Measurements from ENCODE around the gene FAM181A.

The FAM181A gene

GRCh38 chr14:93946104-93946503 is 19.0 kb downstream of the FAM181A start:
- no peak overlapping the region for H3K27ac ChIP-seq (replicated peaks)

GRCh38 chr14:93946541-93947090 is 19.5 kb downstream of the FAM181A start:
- no peak for DNase-seq (ENCODE audit: low read depth in 1 of 2, low spot score in 1 of 2)
- Histone ChIP-seq H3K27me3 (ENCODE audit: insufficient read depth, poor library complexity, severe bottlenecking) (no peaks in the 10 kb centered on the region), H3K4me3 (replicated peaks; ENCODE audit: insufficient read depth, low read length) (no peak overlapping the region), H3K27ac (replicated peaks) (no peak overlapping the region)
- TF ChIP-seq GABPA (IDR thresholded peaks at IDR 0.05; ENCODE audit: low read depth), result no peak
- TF ChIP-seq REST (IDR thresholded peaks at IDR 0.05; ENCODE audit: insufficient replicate concordance, low read depth), result no peak
- TF ChIP-seq, protein P1, sequence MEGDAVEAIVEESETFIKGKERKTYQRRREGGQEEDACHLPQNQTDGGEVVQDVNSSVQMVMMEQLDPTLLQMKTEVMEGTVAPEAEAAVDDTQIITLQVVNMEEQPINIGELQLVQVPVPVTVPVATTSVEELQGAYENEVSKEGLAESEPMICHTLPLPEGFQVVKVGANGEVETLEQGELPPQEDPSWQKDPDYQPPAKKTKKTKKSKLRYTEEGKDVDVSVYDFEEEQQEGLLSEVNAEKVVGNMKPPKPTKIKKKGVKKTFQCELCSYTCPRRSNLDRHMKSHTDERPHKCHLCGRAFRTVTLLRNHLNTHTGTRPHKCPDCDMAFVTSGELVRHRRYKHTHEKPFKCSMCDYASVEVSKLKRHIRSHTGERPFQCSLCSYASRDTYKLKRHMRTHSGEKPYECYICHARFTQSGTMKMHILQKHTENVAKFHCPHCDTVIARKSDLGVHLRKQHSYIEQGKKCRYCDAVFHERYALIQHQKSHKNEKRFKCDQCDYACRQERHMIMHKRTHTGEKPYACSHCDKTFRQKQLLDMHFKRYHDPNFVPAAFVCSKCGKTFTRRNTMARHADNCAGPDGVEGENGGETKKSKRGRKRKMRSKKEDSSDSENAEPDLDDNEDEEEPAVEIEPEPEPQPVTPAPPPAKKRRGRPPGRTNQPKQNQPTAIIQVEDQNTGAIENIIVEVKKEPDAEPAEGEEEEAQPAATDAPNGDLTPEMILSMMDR (IDR thresholded peaks at IDR 0.05; ENCODE audit: insufficient read depth, low read length), result no peak
- TF ChIP-seq POLR2AphosphoS5 (IDR thresholded peaks at IDR 0.05; ENCODE audit: low read depth), result no peak
- TF ChIP-seq SPI1 (IDR thresholded peaks at IDR 0.05; ENCODE audit: borderline replicate concordance, low read depth), result no peak

More at GRCh38 chr14:93946104-93946503, 19.0 kb downstream of the FAM181A start:
- DNase-seq (ENCODE audit: low read depth in 1 of 2, low spot score in 1 of 2), result no peak
- Histone ChIP-seq H3K4me3 (replicated peaks; ENCODE audit: insufficient read depth, low read length) (no peak overlapping the region), H3K27me3 (ENCODE audit: insufficient read depth, poor library complexity, severe bottlenecking) (no peaks in the 10 kb centered on the region)
- TF ChIP-seq POLR2AphosphoS5 (IDR thresholded peaks at IDR 0.05; ENCODE audit: low read depth) (no peak), REST (IDR thresholded peaks at IDR 0.05; ENCODE audit: insufficient replicate concordance, low read depth) (no peak), SPI1 (IDR thresholded peaks at IDR 0.05; ENCODE audit: borderline replicate concordance, low read depth) (no peak), GABPA (IDR thresholded peaks at IDR 0.05; ENCODE audit: low read depth) (no peak)
- TF ChIP-seq, protein P1 (IDR thresholded peaks at IDR 0.05; ENCODE audit: insufficient read depth, low read length), result no peak

- H3K4me3 ChIP-seq (replicated peaks; ENCODE audit: insufficient read depth, low read length), result no peak overlapping the region
- H3K27me3 ChIP-seq (ENCODE audit: insufficient read depth, poor library complexity, severe bottlenecking), result no peaks in the 10 kb centered on the region
- H3K27ac ChIP-seq (replicated peaks), result no peak overlapping the region
- no peak for DNase-seq (ENCODE audit: low read depth in 1 of 2, low spot score in 1 of 2)
- TF ChIP-seq REST (IDR thresholded peaks at IDR 0.05; ENCODE audit: insufficient replicate concordance, low read depth) (no peak), SPI1 (IDR thresholded peaks at IDR 0.05; ENCODE audit: borderline replicate concordance, low read depth) (no peak), POLR2AphosphoS5 (IDR thresholded peaks at IDR 0.05; ENCODE audit: low read depth) (no peak), GABPA (IDR thresholded peaks at IDR 0.05; ENCODE audit: low read depth) (no peak)
- TF ChIP-seq, protein P1 (IDR thresholded peaks at IDR 0.05; ENCODE audit: insufficient read depth, low read length), result no peak
Measured at GRCh38 chr14:93947282-93947681, 20.1 kb downstream of the FAM181A start.
